ENCODE measurements around the gene SLC15A5.

Gene SLC15A5

DNA sequence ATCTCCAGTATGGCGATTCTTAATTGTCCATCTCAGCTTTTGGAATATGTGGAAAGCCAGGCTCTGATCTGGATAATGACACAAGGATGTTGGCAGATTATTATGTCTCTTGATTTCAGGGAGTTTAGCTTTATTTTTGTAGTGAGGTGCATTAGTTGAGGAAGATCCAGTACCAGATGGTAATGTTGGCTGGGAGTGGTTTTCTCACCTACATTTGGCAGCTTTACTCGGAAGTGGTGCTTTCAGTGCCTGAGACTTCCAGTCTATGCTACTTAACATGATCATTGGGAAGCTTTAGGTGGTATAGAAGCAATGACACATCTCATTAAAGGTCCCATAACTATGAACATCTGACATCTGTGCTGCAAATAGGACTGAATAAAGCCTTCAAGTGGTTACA lies 7.5 kb downstream of the SLC15A5 start:
- TF ChIP-seq CTCF (IDR thresholded peaks at IDR 0.05; ENCODE audit: low read depth, low read length) = no peak

DNA sequence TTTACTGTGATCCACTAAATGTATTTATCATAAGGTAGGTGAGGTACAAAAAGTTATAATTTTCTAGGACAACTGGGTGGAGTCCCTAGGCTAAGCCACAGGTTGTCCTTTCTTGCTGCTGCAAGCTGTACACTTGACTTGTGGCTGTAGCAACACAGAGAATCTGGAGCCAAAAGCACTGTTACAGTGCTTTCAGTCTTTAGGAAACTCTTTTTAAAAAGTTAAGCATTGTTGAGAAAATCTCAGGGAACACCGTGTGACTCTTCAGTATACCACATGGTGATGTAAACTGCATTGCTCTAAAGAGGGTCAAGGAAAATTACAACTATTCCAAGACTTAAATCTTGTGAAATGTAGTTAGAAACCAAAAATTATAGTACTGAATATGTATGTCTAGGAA lies 11.4 kb downstream of the SLC15A5 start:
- H3K4me3 ChIP-seq (ENCODE audit: low read depth, low read length) = no peak overlapping the region
- no peak for TF ChIP-seq CTCF (IDR thresholded peaks at IDR 0.05; ENCODE audit: low read depth, low read length)

More for the DNA sequence above, 7.5 kb downstream of the SLC15A5 start:
- no peak overlapping the region for H3K4me3 ChIP-seq (ENCODE audit: low read depth, low read length)

DNA sequence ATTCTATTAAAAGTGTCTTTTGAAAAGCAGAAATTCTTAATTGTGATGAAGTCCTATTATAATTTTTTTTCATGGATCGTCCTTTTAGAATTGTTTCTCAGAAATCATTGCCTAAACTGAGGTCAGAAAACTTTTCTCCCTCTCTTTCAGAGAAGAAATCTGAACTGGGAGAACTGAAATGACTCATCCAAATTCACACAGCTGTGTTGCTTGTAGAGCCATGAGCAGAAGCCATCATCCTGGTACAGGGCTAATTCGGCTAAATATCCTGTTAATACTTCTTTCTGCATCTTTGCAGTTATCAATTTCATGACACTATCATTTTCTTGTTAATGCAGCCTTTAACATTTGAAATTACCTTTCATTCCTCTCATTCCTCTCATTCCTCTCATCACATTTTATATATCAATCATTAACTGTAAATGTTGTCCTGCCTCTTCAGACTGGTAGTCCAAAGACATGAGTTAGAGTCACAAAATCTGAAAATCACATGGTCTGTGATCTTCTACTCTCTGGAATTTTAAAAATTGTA lies 15.5 kb downstream of the SLC15A5 start:
- H3K4me3 ChIP-seq (ENCODE audit: low read depth, low read length) = no peak overlapping the region
- TF ChIP-seq CTCF (IDR thresholded peaks at IDR 0.05; ENCODE audit: low read depth, low read length) = no peak

DNA sequence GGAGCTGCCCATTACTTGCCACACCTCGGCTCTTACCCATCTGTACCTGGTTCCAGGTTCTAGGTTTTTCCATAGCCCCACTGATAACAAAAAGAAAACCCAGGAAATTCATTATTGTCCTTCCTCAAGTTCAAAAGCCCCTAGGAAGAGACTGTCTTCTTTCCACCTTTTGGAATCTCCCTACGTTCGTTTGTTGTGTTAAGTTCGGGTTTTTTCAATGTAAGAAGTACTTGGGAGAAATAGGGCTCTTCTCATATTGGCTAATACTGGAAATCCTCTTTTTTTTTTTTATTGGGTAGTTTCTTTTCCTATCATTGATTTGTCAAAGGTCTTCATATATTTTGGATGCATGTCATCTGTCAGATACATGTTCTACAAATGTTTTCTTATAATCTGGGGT lies 17.3 kb downstream of the SLC15A5 start:
- TF ChIP-seq CTCF (IDR thresholded peaks at IDR 0.05; ENCODE audit: low read depth, low read length) = no peak
- no peak overlapping the region for H3K4me3 ChIP-seq (ENCODE audit: low read depth, low read length)

DNA sequence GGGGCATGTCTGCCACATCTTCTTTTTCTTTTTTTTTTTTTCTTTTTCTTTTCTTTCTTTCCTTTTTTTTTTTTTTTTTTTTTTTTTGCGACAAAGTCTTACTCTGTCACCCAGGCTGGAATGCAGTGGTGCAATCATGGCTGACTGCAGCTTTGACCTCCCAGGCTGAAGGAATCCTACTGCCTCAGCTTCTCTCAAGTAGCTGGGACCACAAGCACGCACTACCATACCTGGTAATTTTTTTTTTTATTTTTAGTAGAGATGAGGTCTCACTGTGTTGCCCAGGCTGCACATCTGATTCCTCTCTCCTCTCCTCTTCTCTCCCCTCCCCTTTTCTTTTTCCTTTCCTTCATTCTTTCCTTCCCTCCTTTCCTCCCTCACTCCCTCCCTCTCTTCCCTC lies 18.5 kb downstream of the SLC15A5 start:
- H3K4me3 ChIP-seq (ENCODE audit: low read depth, low read length) = no peak overlapping the region
- TF ChIP-seq CTCF (IDR thresholded peaks at IDR 0.05; ENCODE audit: low read depth, low read length) = no peak

GRCh38 chr12:16246264-16246663 lies 31.2 kb downstream of the SLC15A5 start:
- no peak overlapping the region for H3K4me3 ChIP-seq (ENCODE audit: low read depth, low read length)
- TF ChIP-seq CTCF (IDR thresholded peaks at IDR 0.05; ENCODE audit: low read depth, low read length) = no peak

GRCh38 chr12:16245209-16245608 lies 32.3 kb downstream of the SLC15A5 start:
- H3K4me3 ChIP-seq (ENCODE audit: low read depth, low read length) = no peak overlapping the region
- TF ChIP-seq CTCF (IDR thresholded peaks at IDR 0.05; ENCODE audit: low read depth, low read length) = no peak
